Measurements from ENCODE around the gene PARD3B.

- TF ChIP-seq CTCF (IDR thresholded peaks at IDR 0.05) (no peak), POLR2A (IDR thresholded peaks at IDR 0.05) (no peak)
Measured at GRCh38 chr2:205288686-205289085, 743.4 kb downstream of the PARD3B start.

Measured in prostate gland (tissue), 2 donors.